ENCODE measurements around the gene FSD1.
"Not testable (repeated sequence)": the region's sequence is repeated elsewhere in the genome, so short reads cannot be mapped to it uniquely, and the experiment has no call there.

The FSD1 gene

GRCh38 chr19:4304538-4305256 is at the start of gene FSD1:
FSD1 (plus strand) TSS chr19:4304598; CDS start chr19:4304747, 149 bp downstream.
- no peak for DNase-seq

- DNase-seq = no peak
These were observed 47.8 kb upstream of the FSD1 start for GRCh38 chr19:4256563-4256962.

GRCh38 chr19:4257025-4257424 is 47.4 kb upstream of the FSD1 start:
- no peak for DNase-seq

DNA sequence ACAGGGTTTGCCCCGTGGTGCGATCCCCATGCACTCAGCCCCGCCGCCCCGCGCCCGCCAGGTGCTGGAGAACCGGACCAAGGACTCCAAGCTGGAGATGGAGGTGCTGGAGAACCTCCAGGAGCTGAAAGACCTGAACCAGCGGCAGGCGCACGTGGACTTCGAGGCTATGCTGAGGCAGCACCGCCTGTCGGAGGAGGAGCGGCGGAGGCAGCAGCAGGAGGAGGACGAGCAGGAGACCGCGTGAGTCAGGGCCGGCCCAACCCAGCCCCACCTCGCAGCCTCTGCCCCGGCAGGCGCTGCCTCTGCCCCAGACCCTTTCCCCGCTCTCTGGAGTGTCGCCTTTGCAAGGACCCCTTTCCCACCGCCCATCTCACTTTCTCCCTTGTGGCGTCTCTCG is 46.2 kb upstream of the FSD1 start:
- no peak for DNase-seq

DNA sequence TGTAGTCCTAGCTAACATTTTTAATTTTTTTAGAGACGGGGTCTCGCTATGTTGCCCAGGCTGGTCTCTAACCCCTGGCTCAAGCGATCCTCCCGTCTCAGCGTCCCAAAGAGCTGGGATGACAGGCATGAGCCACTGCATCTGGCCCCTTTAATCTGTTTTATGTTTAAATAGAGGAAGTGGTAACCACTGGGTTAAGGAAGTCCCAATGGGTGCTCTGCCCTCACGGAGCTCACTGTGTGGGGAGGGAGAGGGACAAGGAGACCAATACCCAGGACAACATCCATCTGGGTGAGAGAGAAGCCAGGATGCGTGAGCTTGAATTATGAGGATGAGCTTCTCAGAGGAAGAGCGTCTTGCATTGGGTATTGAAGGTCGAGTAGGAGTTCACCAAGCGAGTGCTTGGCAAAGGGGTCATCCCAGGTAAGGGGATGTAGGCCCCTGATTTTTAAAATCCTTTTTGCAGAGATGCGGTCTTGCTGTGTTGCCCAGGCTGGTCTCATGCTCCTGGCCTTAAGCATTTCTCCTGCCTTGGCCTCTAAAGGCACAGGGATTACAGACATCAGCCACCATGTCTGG is 43.7 kb upstream of the FSD1 start:
- no peak for DNase-seq

GRCh38 chr19:4264812-4265211 is 39.6 kb upstream of the FSD1 start:
- no peak for DNase-seq

DNA sequence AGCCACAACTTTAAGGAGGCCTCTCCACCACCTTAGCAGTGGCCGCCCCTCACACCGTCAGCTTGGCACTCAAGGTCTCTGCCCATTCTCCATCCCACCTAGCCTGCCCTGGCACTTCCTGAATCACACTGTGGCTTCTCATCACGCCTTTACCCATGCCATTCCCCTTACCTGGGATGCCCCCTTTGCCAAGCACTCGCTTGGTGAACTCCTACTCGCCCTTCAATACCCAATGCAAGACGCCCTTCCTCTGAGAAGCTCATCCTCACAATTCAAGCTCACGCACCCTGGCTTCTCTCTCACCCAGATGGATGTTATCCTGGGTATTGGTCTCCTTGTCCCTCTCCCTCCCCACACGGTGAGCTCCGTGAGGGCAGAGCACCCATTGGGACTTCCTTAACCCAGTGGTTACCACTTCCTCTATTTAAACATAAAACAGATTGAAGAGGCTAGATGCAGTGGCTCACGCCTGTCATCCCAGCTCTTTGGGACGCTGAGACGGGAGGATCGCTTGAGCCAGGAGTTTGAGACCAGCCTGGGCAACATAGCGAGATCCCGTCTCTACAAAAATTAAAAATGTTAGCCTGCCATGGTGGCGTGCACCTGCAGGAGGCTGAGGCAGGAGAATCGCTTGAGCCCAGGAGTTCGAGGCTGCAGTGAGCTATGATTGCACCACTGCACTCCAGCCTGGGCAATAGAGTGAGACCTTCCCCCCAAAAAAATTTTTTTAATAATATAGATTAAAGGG is 38.0 kb upstream of the FSD1 start:
- no peak for DNase-seq

GRCh38 chr19:4267101-4267900 is 37.1 kb upstream of the FSD1 start:
- peak; percentile 12 for DNase-seq

GRCh38 chr19:4267901-4268815 is 36.2 kb upstream of the FSD1 start:
- DNase-seq = no peak

DNA sequence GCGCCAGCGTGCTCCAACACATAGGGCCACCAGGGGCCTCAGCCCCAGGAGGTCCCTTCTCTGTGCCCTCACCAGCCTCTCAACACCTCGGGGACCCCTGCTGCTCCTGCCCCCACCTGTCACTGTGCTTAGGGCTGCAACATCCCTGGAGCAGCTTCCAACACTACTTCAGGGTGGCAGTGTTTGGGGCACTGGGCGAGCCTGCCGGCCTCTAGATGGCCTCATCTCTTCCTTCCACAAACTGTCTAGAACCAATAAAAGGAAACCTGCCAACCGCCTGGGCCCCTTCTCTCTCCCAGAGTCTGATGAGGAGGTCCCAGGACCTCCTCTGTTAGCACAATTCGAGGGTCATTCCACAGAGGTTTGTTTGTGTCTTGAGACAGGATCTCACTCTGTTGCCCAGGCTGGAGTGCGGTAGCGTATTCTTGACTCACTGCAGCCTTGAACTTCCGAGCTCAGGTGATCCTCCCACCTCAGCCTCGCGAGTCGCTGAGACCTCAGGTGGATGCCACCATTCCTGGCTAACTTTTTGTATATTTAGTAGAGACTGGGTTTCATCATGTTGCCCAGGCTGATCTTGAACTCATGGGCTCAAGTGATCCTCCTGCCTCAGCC is 35.5 kb upstream of the FSD1 start:
- DNase-seq = no peak

DNA sequence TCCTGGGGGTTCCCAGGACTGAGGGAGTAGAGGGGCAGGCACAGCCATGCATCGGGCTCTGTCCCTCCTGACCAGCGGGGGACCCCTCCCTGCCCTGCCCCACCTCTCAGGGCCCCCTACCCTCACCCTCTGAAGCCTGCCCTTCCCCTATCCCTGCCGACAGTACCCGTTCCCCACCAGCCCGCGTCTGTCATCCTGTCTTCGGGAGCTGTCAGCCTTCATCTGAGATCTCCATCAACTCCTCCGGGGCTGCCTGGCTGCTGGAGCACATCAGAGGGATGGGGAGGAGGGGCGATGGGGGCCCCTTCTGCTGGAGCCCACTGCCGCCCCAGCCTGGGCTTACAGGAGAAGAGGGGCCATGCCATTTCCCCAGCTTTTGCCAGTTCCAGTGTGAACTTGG is 31.5 kb upstream of the FSD1 start:
- DNase-seq = no peak

- not testable (repeated sequence) for DNase-seq
These were observed 30.1 kb upstream of the FSD1 start for GRCh38 chr19:4274321-4274686.

DNA sequence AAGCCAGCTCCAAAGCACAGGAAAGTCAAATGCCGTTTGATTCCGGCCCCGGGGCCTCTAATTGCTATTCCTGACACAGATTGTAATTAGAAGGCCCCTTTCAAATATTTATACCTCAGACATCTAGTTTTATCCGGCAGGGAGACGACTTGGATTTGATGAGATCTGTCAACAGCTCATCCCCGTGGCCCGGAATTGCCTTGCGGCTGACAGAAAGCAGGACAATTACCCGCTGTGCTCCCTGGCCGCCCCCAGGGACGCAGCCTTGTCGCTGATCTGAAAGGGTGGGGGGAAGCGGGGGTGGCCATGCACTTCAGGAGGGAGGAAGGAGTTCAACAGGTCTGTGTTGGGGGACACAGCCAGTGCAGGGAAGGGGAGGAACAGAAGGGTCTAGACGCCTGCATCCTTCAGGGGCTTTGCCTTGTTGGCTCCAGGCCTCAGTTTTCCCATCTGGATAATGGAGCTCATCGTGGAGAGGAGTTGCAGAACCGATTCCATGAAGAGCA is 27.2 kb upstream of the FSD1 start:
- DNase-seq = no peak

DNA sequence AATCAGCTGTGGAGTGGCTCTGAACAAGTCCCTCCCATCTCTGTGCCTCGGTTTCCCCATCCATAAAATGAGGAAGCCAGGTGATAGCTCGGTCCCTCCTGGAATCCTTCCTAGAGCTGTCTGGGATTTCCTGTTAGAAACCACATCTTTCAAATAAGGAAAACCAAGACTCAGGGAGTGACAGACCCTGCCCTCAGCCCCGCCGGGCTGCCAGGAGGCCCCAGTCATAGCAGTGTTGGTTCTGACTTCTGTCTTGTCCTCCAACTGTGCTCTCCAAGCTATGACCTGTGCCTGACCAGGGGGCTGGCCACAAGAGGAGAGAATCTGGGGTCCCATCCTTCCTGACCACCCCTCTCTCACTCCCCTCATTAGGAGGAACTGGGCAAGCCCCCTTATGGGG is 26.4 kb upstream of the FSD1 start:
- no peak for DNase-seq

- no peak for DNase-seq
These were observed 25.8 kb upstream of the FSD1 start, which contains the start of gene SHD for GRCh38 chr19:4278419-4279266. SHD (plus strand) TSS chr19:4279266; CDS start chr19:4280064, 798 bp downstream.

DNA sequence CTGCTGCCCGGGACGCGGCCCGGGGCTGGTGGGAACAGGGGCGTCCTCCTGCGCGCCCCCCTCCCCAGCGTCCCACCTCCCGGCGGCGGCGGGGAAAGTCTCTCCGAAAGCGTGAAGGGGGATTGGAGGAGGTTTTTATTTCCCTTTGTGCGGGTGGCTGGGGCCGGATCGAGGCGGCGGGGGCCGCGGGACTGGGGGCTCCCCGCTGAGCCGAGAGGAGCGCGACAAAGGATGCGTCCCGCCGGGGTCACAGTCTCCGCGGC is 25.2 kb upstream of the FSD1 start:
- no peak for DNase-seq

DNA sequence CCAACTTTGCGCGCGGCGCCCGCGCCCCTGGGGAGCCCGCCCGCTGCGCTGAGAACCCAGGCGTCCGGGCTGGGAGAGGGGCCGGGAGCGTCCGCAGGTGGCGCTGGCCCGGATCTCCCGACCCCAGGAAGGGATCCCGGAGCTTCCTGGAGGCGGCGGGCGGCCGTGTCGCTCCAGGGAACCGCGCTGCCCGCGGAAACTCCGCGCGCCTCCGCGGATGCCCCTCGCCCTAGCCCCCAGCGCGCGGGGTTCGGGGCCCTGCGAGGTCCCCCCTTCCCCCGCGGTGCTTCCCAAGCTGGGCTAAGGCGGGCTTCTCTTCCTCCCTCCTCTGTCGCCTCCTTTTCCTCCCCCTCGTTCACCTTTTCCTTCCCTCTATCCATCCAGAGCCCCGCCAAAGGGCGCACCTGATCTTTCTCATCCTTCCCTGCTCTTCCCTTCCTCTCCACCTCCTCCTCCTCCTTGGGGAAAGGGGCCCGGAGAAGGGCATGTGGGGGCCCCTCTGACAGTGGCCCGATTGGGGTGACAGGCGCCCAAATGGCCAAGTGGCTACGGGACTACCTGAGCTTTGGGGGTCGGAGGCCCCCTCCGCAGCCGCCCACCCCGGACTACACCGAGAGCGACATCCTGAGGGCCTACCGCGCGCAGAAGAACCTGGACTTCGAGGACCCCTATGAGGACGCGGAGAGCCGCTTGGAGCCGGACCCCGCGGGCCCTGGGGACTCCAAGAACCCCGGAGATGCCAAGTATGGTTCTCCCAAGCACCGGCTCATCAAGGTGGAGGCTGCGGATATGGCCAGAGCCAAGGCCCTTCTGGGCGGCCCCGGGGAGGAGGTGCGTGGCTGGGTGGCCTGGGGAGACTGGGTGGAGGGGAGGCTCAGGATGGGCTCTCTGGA is 24.6 kb upstream of the FSD1 start:
- DNase-seq = no peak

- no peak for DNase-seq
These were observed 20.0 kb upstream of the FSD1 start for GRCh38 chr19:4284176-4284958.

DNA sequence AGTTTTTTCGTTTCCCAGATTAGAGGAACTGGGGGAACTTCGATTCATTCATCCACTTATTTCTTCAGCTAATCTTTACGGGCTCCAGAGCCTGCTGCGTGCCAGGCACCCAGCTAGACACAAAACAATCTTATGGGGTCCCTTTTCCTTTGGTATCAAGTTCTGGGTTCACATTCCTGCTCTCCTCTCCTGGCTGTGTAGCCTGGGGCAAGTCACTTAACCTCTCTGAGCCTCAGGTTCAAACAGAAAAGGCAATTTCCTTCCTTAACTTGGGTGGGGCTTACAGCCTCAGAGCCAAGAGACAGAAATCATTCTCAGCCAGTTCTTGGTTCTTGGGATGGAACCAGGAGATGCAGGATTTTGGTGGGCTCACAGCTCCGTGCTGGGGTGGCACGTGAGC is 19.4 kb upstream of the FSD1 start:
- no peak for DNase-seq
